HEK293T (cell line): ENCODE results near the gene SLC5A2.
A peak's percentile ranks its signal among the peaks of the same experiment; 100 is the strongest.
"Not testable (repeated sequence)": the region's sequence is repeated elsewhere in the genome, so short reads cannot be mapped to it uniquely, and the experiment has no call there.

ENCODE experiments used
- CTCF ChIA-PET: fragments of 350-600 bp; formaldehyde crosslinking; extraction: SDS; loops from one replicate; lab custom pipeline; 2021; ENCODE audit warnings: antibody characterized with exemption, inconsistent platforms; lab: Yijun Ruan, JAX
- POLR2A ChIA-PET: fragments of 350-600 bp; formaldehyde crosslinking; extraction: SDS; loops from one replicate; lab custom pipeline; 2020; ENCODE audit warnings: antibody characterized with exemption, inconsistent platforms; lab: Yijun Ruan, JAX
- DNase-seq: peaks from one replicate; pipeline ENCODE4 v3.0.0; 2012; ENCODE audit warnings: mixed read lengths; ENCODE audit errors: extremely low spot score
- ARNT ChIP-seq: fragments of 450-650 bp; IDR thresholded peaks from 2 replicates; pipeline ENCODE4 v1.6.1; 2017; ENCODE audit warnings: mild to moderate bottlenecking
- BHLHE40 ChIP-seq: fragments of 450-650 bp; IDR thresholded peaks from 2 replicates; pipeline ENCODE4 v1.6.1; 2016; ENCODE audit warnings: mild to moderate bottlenecking, moderate library complexity, borderline replicate concordance
- CTBP1 ChIP-seq: fragments of 450-650 bp; IDR thresholded peaks from 2 replicates; pipeline ENCODE4 v1.6.1; 2016; ENCODE audit warnings: borderline replicate concordance
- ELF4 ChIP-seq: fragments of 450-650 bp; IDR thresholded peaks from 2 replicates; pipeline ENCODE4 v1.6.1; 2017; ENCODE audit warnings: antibody characterized with exemption
- FOXA1 ChIP-seq: fragments of 450-650 bp; IDR thresholded peaks from 2 replicates; pipeline ENCODE4 v1.6.1; 2016; ENCODE audit warnings: mild to moderate bottlenecking
- FOXK2 ChIP-seq: fragments of 450-650 bp; IDR thresholded peaks from 2 replicates; pipeline ENCODE4 v1.6.1; 2016; ENCODE audit warnings: mild to moderate bottlenecking
- FOXM1 ChIP-seq: fragments of 450-650 bp; IDR thresholded peaks from 2 replicates; pipeline ENCODE4 v1.6.1; 2017; ENCODE audit warnings: mild to moderate bottlenecking, borderline replicate concordance
- HDGF ChIP-seq: fragments of 450-650 bp; IDR thresholded peaks from 2 replicates; pipeline ENCODE4 v1.6.1; 2017; ENCODE audit warnings: antibody characterized with exemption, borderline replicate concordance
- L3MBTL2 ChIP-seq: fragments of 450-650 bp; conservative IDR thresholded peaks from 2 replicates; pipeline ENCODE4 v1.6.1; 2016; ENCODE audit warnings: mild to moderate bottlenecking
- LEF1 ChIP-seq: fragments of 450-650 bp; IDR thresholded peaks from 2 replicates; pipeline ENCODE4 v1.6.1; 2017; ENCODE audit warnings: mild to moderate bottlenecking, borderline replicate concordance
- NFRKB ChIP-seq: fragments of 450-650 bp; IDR thresholded peaks from 2 replicates; pipeline ENCODE4 v1.6.1; 2016; ENCODE audit warnings: mild to moderate bottlenecking, moderate library complexity
- PKNOX1 ChIP-seq: fragments of 450-650 bp; IDR thresholded peaks from 2 replicates; pipeline ENCODE4 v1.6.1; 2016
- SP1 ChIP-seq: fragments of 450-650 bp; IDR thresholded peaks from 2 replicates; pipeline ENCODE4 v1.6.1; 2017
- SUZ12 ChIP-seq: fragments of 450-650 bp; IDR thresholded peaks from 2 replicates; pipeline ENCODE4 v1.6.1; 2016; ENCODE audit warnings: mild to moderate bottlenecking
- TARDBP ChIP-seq: fragments of 450-650 bp; IDR thresholded peaks from 2 replicates; pipeline ENCODE4 v1.6.1; 2016
- ZNF384 ChIP-seq: fragments of 450-650 bp; IDR thresholded peaks from 2 replicates; pipeline ENCODE4 v1.6.1; 2016

The SLC5A2 gene

GRCh38 chr16:31440516-31441184 lies 42.3 kb upstream of the SLC5A2 start:
- no peak for TF ChIP-seq SP1
- TF ChIP-seq ZNF384 = no peak
- ChIA-PET CTCF (interaction anchor here (0.5 to 0.6 kb wide), 2 partner anchors 15 kb away, joined by 3 to 4 read pairs; no protein-coding TSS in a partner anchor), POLR2A (no interaction called here)
- no peak for DNase-seq

GRCh38 chr16:31441956-31442355 lies 41.0 kb upstream of the SLC5A2 start:
- POLR2A ChIA-PET = interaction anchor here (0.9 to 2.7 kb wide), 7 partner anchors 10 to 458 kb away, joined by 3 to 20 read pairs (median 7); partner anchors contain the start of genes ARMC5, COX6A2, FUS and HSD3B7
- CTCF ChIA-PET = interaction anchor here (0.8 to 2.3 kb wide), 4 partner anchors 11 to 324 kb away, joined by 3 to 5 read pairs (median 4); partner anchors contain the start of gene KAT8

GRCh38 chr16:31445931-31446330 lies 37.0 kb upstream of the SLC5A2 start:
- POLR2A ChIA-PET, DNase-seq, CTCF ChIA-PET: not testable (repeated sequence)

More at GRCh38 chr16:31441956-31442355, 41.0 kb upstream of the SLC5A2 start:
- TF ChIP-seq L3MBTL2 = no peak
- no peak for TF ChIP-seq CTBP1
- TF ChIP-seq NFRKB = no peak
- no peak for TF ChIP-seq FOXA1
- TF ChIP-seq ZNF384 = no peak
- TF ChIP-seq LEF1 = no peak
- TF ChIP-seq SUZ12 = no peak
- TF ChIP-seq PKNOX1 = no peak
- no peak for TF ChIP-seq FOXM1
- TF ChIP-seq HDGF = no peak
- no peak for TF ChIP-seq FOXK2
- TF ChIP-seq SP1 = no peak
- no peak for DNase-seq

GRCh38 chr16:31451201-31451600 lies 31.7 kb upstream of the SLC5A2 start:
- POLR2A ChIA-PET = interaction anchor here (1.1 to 3.5 kb wide), 3 partner anchors 9 to 272 kb away, joined by 4 to 20 read pairs (median 10); partner anchors contain the start of genes FUS and ZNF843
- CTCF ChIA-PET = interaction anchor here (0.6 to 1.4 kb wide), 5 partner anchors 8 to 497 kb away, joined by 3 to 10 read pairs (median 3); partner anchors contain the start of gene ZNF843
- TF ChIP-seq BHLHE40 (no peak), NFRKB (no peak), ELF4 (no peak), ZNF384 (no peak), FOXM1 (no peak), FOXA1 (no peak), L3MBTL2 (no peak), HDGF (no peak), FOXK2 (no peak), ARNT (no peak), SUZ12 (no peak), SP1 (no peak), LEF1 (no peak), PKNOX1 (no peak), CTBP1 (no peak), TARDBP (no peak)
- DNase-seq = no peak

GRCh38 chr16:31451681-31452351 lies 31.1 kb upstream of the SLC5A2 start:
- TF ChIP-seq TARDBP (no peak), BHLHE40 (no peak)
- ChIA-PET CTCF (interaction anchor here (0.7 to 1.4 kb wide), 5 partner anchors 9 to 510 kb away, joined by 3 to 10 read pairs (median 3); partner anchors contain the start of gene ZNF843), POLR2A (interaction anchor here (1.1 to 3.5 kb wide), 5 partner anchors 8 to 272 kb away, joined by 3 to 20 read pairs (median 4); partner anchors contain the start of genes FUS and ZNF843)
- peak; percentile 70 for DNase-seq

GRCh38 chr16:31452631-31453106 lies 30.3 kb upstream of the SLC5A2 start:
- POLR2A ChIA-PET = interaction anchor here (0.6 to 3.5 kb wide), 6 partner anchors 10 to 335 kb away, joined by 3 to 20 read pairs (median 4); partner anchors contain the start of genes FUS, KAT8 and ZNF843
- DNase-seq = no peak
- TF ChIP-seq NFRKB (no peak), BHLHE40 (no peak), TARDBP (no peak), L3MBTL2 (no peak), SUZ12 (no peak), PKNOX1 (no peak), FOXM1 (no peak)
- CTCF ChIA-PET = interaction anchor here (0.9 to 1.0 kb wide), 2 partner anchors 10 to 310 kb away, joined by 3 read pairs; partner anchors contain the start of gene ZNF843
